ENCODE results near the gene METTL26.

Gene METTL26

GRCh38 chr16:634051-634670 is 1.9 kb downstream of the METTL26 start:
- Histone ChIP-seq H3F3A (ENCODE audit: insufficient read depth, low read length) (peaks cover 3% of the 10 kb centered on the region; the same call in 1 of the 2 replicates), H3K4me3 (ENCODE audit: low read length) (no peak overlapping the region), H3K9ac (ENCODE audit: low read length) (no peak overlapping the region), H4K20me1 (ENCODE audit: insufficient read depth, low read length) (no peaks in the 10 kb centered on the region), H3K9me3 (replicated peaks; ENCODE audit: insufficient read depth, low read length) (no peaks in the 10 kb centered on the region), H3K9me2 (replicated peaks; ENCODE audit: insufficient read depth, low read length) (no peaks in the 10 kb centered on the region), H3K4me1 (ENCODE audit: low read length) (0 out of 2 replicates have a peak, but pooled peaks cover 6% of the 10 kb centered on the region), H3K4me2 (ENCODE audit: low read depth, low read length) (no peak overlapping the region), H2AFZ (ENCODE audit: low read length) (no peak overlapping the region), H3K27ac (ENCODE audit: low read length) (no peak overlapping the region), H3K36me3 (replicated peaks; ENCODE audit: insufficient read depth, low read length) (no peaks in the 10 kb centered on the region), H3K27me3 (replicated peaks; ENCODE audit: insufficient read depth, low read length) (no peaks in the 10 kb centered on the region), H3K79me2 (ENCODE audit: low read length) (peaks cover 16% of the 10 kb centered on the region)
- TF ChIP-seq EZH2 (optimal IDR thresholded peaks at IDR 0.05; ENCODE audit: low read depth, low read length) (no peak), EZH2phosphoT487 (IDR thresholded peaks at IDR 0.05; ENCODE audit: low read length) (no peak), CTCF (IDR thresholded peaks at IDR 0.05; ENCODE audit: low read length) (no peak)
- no peak for DNase-seq

- TF ChIP-seq EZH2phosphoT487 (IDR thresholded peaks at IDR 0.05; ENCODE audit: low read length), result no peak
- TF ChIP-seq CTCF (IDR thresholded peaks at IDR 0.05; ENCODE audit: low read length), result no peak
- TF ChIP-seq EZH2 (optimal IDR thresholded peaks at IDR 0.05; ENCODE audit: low read depth, low read length), result no peak
- no peaks in the 10 kb centered on the region for H3K9me2 ChIP-seq (replicated peaks; ENCODE audit: insufficient read depth, low read length)
- H3K4me1 ChIP-seq (ENCODE audit: low read length), result 0 out of 2 replicates have a peak, but pooled peaks cover 3% of the 10 kb centered on the region
- H3F3A ChIP-seq (ENCODE audit: insufficient read depth, low read length), result peaks cover 3% of the 10 kb centered on the region; the same call in 1 of the 2 replicates
- H3K79me2 ChIP-seq (ENCODE audit: low read length), result peaks cover 16% of the 10 kb centered on the region
- DNase-seq, result no peak
- no peak overlapping the region for H2AFZ ChIP-seq (ENCODE audit: low read length)
- no peaks in the 10 kb centered on the region for H3K36me3 ChIP-seq (replicated peaks; ENCODE audit: insufficient read depth, low read length)
- H3K4me3 ChIP-seq (ENCODE audit: low read length), result no peak overlapping the region
- no peaks in the 10 kb centered on the region for H3K27me3 ChIP-seq (replicated peaks; ENCODE audit: insufficient read depth, low read length)
- no peaks in the 10 kb centered on the region for H4K20me1 ChIP-seq (ENCODE audit: insufficient read depth, low read length)
- H3K9me3 ChIP-seq (replicated peaks; ENCODE audit: insufficient read depth, low read length), result no peaks in the 10 kb centered on the region
- H3K4me2 ChIP-seq (ENCODE audit: low read depth, low read length), result no peak overlapping the region
- H3K27ac ChIP-seq (ENCODE audit: low read length), result no peak overlapping the region
- no peak overlapping the region for H3K9ac ChIP-seq (ENCODE audit: low read length)
These were observed 2.6 kb downstream of the METTL26 start for GRCh38 chr16:633336-634050.

- H3K36me3 ChIP-seq (replicated peaks; ENCODE audit: insufficient read depth, low read length), result no peaks in the 10 kb centered on the region
- no peaks in the 10 kb centered on the region for H3K9me3 ChIP-seq (replicated peaks; ENCODE audit: insufficient read depth, low read length)
- H3K4me1 ChIP-seq (ENCODE audit: low read length), result 0 out of 2 replicates have a peak, but pooled peaks cover 3% of the 10 kb centered on the region
- H3K27ac ChIP-seq (ENCODE audit: low read length), result no peak overlapping the region
- no peaks in the 10 kb centered on the region for H4K20me1 ChIP-seq (ENCODE audit: insufficient read depth, low read length)
- no peak overlapping the region for H3K9ac ChIP-seq (ENCODE audit: low read length)
- peaks cover 3% of the 10 kb centered on the region; the same call in 1 of the 2 replicates for H3F3A ChIP-seq (ENCODE audit: insufficient read depth, low read length)
- H2AFZ ChIP-seq (ENCODE audit: low read length), result no peak overlapping the region
- H3K27me3 ChIP-seq (replicated peaks; ENCODE audit: insufficient read depth, low read length), result no peaks in the 10 kb centered on the region
- no peak for DNase-seq
- no peak for TF ChIP-seq EZH2phosphoT487 (IDR thresholded peaks at IDR 0.05; ENCODE audit: low read length)
- TF ChIP-seq EZH2 (optimal IDR thresholded peaks at IDR 0.05; ENCODE audit: low read depth, low read length), result no peak
- TF ChIP-seq CTCF (IDR thresholded peaks at IDR 0.05; ENCODE audit: low read length), result no peak
- H3K4me2 ChIP-seq (ENCODE audit: low read depth, low read length), result no peak overlapping the region
- H3K79me2 ChIP-seq (ENCODE audit: low read length), result peaks cover 16% of the 10 kb centered on the region
- no peak overlapping the region for H3K4me3 ChIP-seq (ENCODE audit: low read length)
- no peaks in the 10 kb centered on the region for H3K9me2 ChIP-seq (replicated peaks; ENCODE audit: insufficient read depth, low read length)
These were observed 3.4 kb downstream of the METTL26 start for GRCh38 chr16:632486-633335.

Measured in MM.1S (cell line).